HL-60 (cell line): ENCODE measurements around the gene TIGD3.

ENCODE experiments used
- DNase-seq, 2 experiments: peaks; one replicate each; pipeline ENCODE4 v3.0.0-alpha.2; 2010 to 2020; ENCODE audit warnings: low read depth in 1 of 2, low spot score in 1 of 2
- H3K27ac ChIP-seq: fragments of 250-450 bp; sonication (Bioruptor Pico); replicated peaks from 2 replicates; pipeline ENCODE4 v1.5.1; 2020; ENCODE audit warnings: mild to moderate bottlenecking, moderate library complexity
- H3K27me3 ChIP-seq: fragments of 250-450 bp; sonication (Bioruptor Pico); 2 replicates; pipeline ENCODE4 v1.5.1; 2021; ENCODE audit warnings: mild to moderate bottlenecking, moderate library complexity; ENCODE audit not compliant: insufficient read depth, poor library complexity, severe bottlenecking
- H3K4me3 ChIP-seq: replicated peaks from 2 replicates; pipeline ENCODE4 v1.5.1; 2011; ENCODE audit warnings: mild to moderate bottlenecking, control low read depth, low read length; ENCODE audit not compliant: insufficient read depth
- GABPA ChIP-seq: IDR thresholded peaks from 2 replicates; pipeline ENCODE4 v1.6.1; 2012; ENCODE audit warnings: low read depth
- POLR2AphosphoS5 ChIP-seq: IDR thresholded peaks from 2 replicates; pipeline ENCODE4 v1.6.1; 2012; ENCODE audit warnings: low read depth
- SPI1 ChIP-seq: IDR thresholded peaks from 2 replicates; pipeline ENCODE4 v1.6.1; 2012; ENCODE audit warnings: low read depth, mild to moderate bottlenecking, borderline replicate concordance
- TF ChIP-seq, protein P1 (sequence below): IDR thresholded peaks from one replicate; pipeline ENCODE4 v1.5.1; 2011; ENCODE audit warnings: low read length, control low read depth, inconsistent platforms; ENCODE audit not compliant: insufficient read depth
- TF ChIP-seq, protein P2 (sequence below): IDR thresholded peaks from 2 replicates; pipeline ENCODE4 v1.6.1; 2012; ENCODE audit warnings: low read depth; ENCODE audit not compliant: insufficient replicate concordance

The TIGD3 gene

DNA sequence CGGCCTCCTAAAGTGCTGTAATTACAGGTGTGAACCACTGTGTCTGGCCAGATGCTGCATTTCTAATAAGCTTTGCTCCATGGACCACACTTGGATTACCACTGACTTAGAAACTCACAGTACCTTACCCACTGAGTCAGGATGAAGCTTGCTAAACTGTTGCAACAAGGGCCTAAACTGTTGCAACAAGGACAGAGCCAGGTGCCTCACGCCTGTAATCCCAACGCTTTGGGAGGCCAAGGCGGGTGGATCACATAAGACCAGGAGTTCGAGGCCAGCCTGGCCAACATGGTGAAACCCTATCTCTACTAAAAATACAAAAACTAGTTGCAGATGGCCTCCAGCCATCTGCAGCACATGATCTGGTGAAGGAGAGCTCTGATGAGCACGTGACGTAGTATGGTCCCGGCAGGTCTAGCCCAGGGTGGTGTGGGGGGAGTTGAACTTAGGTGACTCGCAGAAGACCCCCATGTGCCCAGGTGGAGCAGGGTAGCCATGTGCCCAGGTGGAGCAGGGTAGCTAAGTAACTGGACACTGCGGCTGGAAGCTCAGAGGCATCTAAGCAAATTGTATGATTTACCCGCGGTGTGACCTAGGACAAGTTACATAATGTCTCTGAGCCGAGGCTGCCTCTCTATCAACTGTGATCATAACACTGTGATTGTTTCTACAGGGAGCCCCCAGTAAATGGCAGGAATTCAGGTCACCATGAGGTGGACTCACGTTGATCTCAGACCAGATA is 19.5 kb downstream of the TIGD3 start:
- TF ChIP-seq, protein P1, sequence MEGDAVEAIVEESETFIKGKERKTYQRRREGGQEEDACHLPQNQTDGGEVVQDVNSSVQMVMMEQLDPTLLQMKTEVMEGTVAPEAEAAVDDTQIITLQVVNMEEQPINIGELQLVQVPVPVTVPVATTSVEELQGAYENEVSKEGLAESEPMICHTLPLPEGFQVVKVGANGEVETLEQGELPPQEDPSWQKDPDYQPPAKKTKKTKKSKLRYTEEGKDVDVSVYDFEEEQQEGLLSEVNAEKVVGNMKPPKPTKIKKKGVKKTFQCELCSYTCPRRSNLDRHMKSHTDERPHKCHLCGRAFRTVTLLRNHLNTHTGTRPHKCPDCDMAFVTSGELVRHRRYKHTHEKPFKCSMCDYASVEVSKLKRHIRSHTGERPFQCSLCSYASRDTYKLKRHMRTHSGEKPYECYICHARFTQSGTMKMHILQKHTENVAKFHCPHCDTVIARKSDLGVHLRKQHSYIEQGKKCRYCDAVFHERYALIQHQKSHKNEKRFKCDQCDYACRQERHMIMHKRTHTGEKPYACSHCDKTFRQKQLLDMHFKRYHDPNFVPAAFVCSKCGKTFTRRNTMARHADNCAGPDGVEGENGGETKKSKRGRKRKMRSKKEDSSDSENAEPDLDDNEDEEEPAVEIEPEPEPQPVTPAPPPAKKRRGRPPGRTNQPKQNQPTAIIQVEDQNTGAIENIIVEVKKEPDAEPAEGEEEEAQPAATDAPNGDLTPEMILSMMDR, result no peak
- TF ChIP-seq GABPA, result no peak
- no peak for TF ChIP-seq POLR2AphosphoS5
- TF ChIP-seq SPI1, result no peak
- TF ChIP-seq, protein P2, sequence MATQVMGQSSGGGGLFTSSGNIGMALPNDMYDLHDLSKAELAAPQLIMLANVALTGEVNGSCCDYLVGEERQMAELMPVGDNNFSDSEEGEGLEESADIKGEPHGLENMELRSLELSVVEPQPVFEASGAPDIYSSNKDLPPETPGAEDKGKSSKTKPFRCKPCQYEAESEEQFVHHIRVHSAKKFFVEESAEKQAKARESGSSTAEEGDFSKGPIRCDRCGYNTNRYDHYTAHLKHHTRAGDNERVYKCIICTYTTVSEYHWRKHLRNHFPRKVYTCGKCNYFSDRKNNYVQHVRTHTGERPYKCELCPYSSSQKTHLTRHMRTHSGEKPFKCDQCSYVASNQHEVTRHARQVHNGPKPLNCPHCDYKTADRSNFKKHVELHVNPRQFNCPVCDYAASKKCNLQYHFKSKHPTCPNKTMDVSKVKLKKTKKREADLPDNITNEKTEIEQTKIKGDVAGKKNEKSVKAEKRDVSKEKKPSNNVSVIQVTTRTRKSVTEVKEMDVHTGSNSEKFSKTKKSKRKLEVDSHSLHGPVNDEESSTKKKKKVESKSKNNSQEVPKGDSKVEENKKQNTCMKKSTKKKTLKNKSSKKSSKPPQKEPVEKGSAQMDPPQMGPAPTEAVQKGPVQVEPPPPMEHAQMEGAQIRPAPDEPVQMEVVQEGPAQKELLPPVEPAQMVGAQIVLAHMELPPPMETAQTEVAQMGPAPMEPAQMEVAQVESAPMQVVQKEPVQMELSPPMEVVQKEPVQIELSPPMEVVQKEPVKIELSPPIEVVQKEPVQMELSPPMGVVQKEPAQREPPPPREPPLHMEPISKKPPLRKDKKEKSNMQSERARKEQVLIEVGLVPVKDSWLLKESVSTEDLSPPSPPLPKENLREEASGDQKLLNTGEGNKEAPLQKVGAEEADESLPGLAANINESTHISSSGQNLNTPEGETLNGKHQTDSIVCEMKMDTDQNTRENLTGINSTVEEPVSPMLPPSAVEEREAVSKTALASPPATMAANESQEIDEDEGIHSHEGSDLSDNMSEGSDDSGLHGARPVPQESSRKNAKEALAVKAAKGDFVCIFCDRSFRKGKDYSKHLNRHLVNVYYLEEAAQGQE, result no peak
- no peak overlapping the region for H3K4me3 ChIP-seq
- DNase-seq, result no peak
- no peaks in the 10 kb centered on the region for H3K27me3 ChIP-seq
- H3K27ac ChIP-seq, result no peak overlapping the region

DNA sequence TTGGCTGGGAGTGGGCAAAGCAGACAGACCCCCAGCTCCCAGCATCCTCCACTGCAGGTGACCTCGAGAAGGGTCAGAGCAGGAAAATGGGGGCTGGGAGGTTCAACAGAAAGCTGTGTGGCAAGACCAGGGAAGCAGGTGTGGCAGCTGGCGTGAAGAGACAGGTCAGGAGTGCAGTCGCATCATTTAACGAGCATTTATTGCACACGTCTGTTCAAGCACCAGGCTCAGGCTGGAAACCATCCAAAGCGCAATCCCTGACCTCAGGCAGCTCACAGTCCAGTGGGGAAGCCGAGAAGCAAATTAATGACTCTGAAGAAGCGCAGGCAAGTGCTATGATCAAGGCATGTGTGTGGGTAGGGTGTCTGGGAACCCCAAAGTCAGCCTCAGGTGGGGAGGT is 20.5 kb downstream of the TIGD3 start:
- TF ChIP-seq POLR2AphosphoS5 (no peak), SPI1 (no peak), GABPA (no peak)
- TF ChIP-seq, protein P1, result no peak
- TF ChIP-seq, protein P2, result no peak
- DNase-seq, result no peak
- H3K4me3 ChIP-seq, result no peak overlapping the region
- no peaks in the 10 kb centered on the region for H3K27me3 ChIP-seq
- no peak overlapping the region for H3K27ac ChIP-seq

DNA sequence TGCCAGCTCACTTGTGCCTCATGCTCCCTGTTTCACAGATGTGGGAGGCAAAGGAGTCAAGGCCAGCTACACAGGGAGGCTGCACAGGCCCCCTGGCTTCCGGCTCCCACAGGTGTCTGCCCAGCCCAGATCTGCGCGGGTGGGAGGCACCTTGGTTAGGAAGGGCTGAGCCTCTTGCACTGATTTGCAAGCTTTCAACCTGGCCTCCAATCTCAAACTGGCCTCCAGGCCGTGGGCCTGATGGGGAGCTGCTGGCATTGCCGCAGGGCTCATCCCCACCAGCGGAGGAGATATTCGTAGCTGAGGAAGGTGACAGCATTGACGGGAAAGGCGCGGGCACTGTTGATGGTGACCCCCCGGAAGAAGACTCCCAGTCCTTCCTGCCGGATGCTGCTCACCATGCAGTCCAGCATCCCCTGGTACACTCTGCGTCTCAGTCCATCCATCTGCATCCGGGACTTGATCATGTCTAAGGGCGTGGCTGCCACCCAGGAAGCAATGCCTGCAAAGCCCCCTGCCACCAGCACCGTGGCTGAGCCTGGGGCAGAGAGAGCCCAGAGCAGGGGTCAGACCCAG is 21.7 kb downstream of the TIGD3 start:
- H3K4me3 ChIP-seq, result no peak overlapping the region

More for the DNA sequence above, 21.7 kb downstream of the TIGD3 start:
- TF ChIP-seq, protein P2, result no peak
- no peak for TF ChIP-seq POLR2AphosphoS5
- TF ChIP-seq SPI1, result no peak
- TF ChIP-seq, protein P1, result no peak
- no peak for TF ChIP-seq GABPA
- no peak for DNase-seq
- Histone ChIP-seq H3K27ac (no peak overlapping the region), H3K27me3 (no peaks in the 10 kb centered on the region)
